C4-2B (cell line): ENCODE measurements around the gene BRICD5.

Source experiments
- ZFX ChIP-seq: fragments of 450-650 bp; IDR thresholded peaks from 2 replicates; pipeline ENCODE4 v1.6.1; 2017
- TF ChIP-seq, protein P1 (sequence below): fragments of 450-650 bp; conservative IDR thresholded peaks from 2 replicates; pipeline ENCODE4 v1.5.1; 2017; ENCODE audit warnings: mild to moderate bottlenecking

GRCh38 chr16:2196162-2196980 lies 14.3 kb downstream of the BRICD5 start, which contains the start of gene CASKIN1:
- TF ChIP-seq, protein P1, sequence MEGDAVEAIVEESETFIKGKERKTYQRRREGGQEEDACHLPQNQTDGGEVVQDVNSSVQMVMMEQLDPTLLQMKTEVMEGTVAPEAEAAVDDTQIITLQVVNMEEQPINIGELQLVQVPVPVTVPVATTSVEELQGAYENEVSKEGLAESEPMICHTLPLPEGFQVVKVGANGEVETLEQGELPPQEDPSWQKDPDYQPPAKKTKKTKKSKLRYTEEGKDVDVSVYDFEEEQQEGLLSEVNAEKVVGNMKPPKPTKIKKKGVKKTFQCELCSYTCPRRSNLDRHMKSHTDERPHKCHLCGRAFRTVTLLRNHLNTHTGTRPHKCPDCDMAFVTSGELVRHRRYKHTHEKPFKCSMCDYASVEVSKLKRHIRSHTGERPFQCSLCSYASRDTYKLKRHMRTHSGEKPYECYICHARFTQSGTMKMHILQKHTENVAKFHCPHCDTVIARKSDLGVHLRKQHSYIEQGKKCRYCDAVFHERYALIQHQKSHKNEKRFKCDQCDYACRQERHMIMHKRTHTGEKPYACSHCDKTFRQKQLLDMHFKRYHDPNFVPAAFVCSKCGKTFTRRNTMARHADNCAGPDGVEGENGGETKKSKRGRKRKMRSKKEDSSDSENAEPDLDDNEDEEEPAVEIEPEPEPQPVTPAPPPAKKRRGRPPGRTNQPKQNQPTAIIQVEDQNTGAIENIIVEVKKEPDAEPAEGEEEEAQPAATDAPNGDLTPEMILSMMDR: no peak
- no peak for TF ChIP-seq ZFX
